GM18498 (cell line): ENCODE data around the gene LGALS12.

Experiments used
- ATAC-seq: cut with Tn5 transposase; IDR thresholded peaks from one replicate; pipeline ENCODE4 v1.9.1; 2021; ENCODE audit warnings: mild to moderate bottlenecking, moderate library complexity; ENCODE audit not compliant: unreplicated experiment

The LGALS12 gene

DNA sequence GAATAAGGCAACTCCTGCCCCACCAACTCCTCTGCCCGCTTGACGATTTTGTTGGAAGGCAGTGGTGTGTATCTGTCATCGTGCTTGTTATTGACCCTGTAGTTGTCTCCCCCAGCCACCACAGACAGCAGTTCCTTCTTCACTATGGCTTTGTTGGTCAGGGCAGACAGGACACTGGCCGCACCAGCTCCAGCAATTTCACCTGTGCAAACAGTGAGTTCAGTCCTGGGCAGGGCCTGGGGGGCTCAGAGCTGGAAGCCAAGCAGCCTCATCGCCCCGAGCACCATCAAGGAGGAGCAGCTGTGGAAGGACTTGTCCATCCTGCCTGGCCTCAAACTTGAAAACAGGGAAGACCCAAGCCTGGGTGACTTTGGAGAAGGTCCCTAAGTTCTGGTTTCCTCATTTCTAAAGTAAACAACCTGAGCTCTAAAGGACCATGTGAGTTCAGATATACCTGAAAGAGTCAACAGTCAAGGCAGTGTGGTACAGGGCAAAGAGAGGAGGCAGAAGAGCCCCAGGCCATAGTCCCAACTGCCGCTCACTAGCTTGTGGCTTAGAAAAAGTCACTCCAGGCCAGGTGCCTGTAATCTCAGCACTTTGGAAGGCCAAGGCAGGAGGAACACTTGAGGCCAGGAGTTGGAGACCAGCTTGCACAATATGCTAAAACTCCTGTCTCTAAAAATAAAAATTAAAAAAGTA lies 52.7 kb downstream of the LGALS12 start:
- no peak for ATAC-seq

DNA sequence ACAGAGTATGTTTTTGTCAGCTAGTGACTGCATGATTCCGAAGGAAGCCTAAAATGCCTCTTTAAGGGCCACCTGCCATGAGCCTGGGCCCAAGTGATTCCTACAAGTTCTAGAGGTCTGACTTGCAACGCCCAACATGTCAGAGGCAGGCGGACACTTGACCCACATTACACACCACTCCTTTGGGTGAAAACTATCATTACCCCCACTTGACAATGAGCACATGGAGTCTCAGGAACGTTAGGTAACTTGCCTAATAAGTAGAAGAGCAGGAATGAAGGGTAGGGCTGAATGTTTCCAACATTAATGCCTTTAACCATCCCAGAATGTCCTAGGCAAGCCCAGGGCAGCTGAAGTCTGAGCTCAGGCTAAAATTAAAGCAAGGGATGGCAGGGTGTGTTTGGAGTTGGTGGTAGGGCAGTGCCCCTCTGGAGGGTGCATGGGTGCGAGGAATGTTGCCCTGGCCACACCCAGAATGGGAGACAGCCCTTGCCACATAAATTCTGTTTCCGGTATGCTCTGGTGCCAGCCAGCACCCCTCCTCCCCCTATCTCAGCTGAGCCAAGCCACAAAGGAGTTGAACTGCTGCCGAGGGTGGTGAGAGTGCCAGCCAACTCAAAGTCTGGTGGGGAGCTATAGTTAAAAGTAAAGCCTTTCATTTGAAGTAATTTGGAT lies 54.8 kb downstream of the LGALS12 start:
- no peak for ATAC-seq

DNA sequence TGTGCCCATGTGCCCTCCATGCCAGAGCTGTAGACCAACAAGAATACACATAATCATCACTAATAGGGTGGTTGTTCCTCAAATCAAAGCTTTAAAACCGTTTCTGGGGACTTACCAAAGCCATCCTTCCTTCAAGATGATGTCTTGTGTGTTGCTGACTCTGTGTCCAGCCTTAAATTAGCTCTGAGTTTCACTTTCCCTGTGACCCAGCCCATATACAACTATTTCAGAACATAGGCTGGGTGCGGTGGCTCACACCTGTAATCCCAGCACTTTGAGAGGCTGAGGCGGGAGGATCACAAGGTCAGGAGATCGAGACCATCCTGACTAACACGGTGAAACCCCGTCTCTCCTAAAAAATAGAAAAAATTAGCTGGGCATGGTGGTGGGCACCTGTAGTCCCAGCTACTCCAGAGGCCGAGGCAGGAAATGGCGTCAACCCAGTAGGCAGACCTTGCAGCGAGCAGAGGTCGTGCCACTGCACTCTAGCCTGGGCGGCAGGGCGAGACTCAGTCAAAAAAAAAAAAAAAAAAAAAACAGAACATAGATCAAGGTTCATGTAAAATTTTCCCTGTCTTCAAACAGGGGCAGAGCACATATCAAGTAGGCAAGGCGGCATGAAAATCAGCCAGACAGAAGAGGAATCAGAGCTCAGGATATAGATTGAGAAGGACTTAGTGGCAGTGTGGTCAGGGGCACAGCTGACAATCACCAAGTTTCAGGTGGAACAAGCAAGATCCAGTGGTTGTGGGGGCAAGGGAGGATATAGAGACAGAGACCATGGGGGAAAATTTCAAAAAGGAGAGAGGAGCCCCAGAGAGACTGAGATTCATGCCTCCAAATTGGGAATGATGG lies 57.5 kb downstream of the LGALS12 start, which contains the start of gene PLAAT2:
TSS of gene PLAAT2 (minus strand) at position 179 of the 855 bp plus-strand sequence. CDS start at position 124, 55 bp downstream.
- ATAC-seq: peak; percentile 7

DNA sequence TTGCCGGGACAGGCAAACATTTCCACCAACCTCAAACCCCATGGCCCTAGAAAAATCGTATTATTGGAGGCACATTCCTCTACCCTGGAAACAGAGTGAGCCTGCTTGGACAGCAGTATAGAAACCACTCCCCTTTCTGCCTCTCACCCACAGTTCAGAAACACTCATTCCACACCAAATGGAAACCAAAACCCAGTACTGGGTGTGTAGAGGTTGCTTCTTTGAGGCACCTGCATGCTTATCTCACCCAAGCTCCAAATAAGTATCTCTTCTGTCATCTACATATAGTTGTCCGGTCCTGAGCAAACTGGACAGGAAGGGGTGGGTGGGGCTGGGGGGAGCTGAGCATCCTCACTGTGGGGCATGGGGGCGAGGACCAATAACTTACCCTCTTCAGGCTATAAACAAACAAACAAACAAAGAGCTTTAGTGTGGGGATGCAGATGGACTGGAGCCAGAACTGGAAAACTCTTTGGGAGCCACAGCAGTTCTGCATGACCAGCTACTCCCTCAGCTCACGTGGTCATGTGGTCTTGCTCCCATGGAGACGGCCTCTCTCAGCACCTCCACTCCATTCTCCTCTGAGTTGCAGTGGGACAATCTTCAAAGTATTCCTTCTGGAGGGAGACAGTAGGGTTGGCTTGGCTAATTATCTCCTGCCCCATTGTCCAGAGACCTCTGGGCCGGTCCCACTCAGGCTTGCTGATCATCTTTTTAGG lies 58.3 kb downstream of the LGALS12 start:
- ATAC-seq: peak; percentile 68

DNA sequence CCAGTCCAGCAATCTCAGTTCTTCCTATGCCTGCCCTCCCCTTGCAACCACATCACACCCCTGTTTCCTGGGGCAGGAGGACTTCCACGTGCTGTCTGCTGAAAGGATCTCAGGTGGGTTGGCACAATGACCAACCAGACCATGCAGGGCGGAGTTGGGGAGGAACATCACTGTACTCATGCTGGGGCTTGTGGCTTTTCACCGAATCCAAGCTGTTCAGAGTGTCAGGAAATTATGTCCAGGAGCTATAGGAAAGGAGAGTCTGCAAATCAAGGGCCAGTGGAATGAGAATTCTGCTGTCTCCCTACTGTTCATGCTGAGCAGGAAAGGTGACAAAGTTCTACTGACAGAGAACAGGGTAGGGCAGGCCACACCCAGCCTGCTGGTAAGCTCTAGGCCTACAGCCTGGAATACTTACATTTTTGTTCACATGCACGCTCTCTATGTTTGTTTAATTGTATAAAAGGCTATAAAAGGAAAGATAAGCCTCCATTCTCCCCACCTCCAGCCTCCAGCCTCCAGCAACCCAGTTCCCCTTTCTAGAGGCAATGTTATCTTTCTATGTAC lies 59.0 kb downstream of the LGALS12 start:
- no peak for ATAC-seq
